H9 (cell line): Measurements from ENCODE around the gene AIG1. TPM values are rescaled to one million over a fixed set of nuclear protein-coding genes. Genes with fewer than 3 reads are reported as not detected.

Source experiments
- DNase-seq: peaks from one replicate; pipeline ENCODE4 v3.0.0-alpha.2; 2017
- H2AFZ ChIP-seq: one replicate; pipeline ENCODE4 v1.6.1; 2013; ENCODE audit warnings: mild to moderate bottlenecking, low read length, control low read depth, moderate library complexity
- H2AK5ac ChIP-seq: 2 replicates; pipeline ENCODE4 v1.6.1; 2013; ENCODE audit warnings: low read length, control low read depth, mixed read lengths; ENCODE audit not compliant: insufficient read length
- H2BK120ac ChIP-seq: one replicate; pipeline ENCODE4 v1.6.1; 2013; ENCODE audit warnings: low read depth, mild to moderate bottlenecking, low read length, control low read depth, inconsistent platforms; ENCODE audit not compliant: poor library complexity, severe bottlenecking
- H2BK12ac ChIP-seq: 2 replicates; pipeline ENCODE4 v1.6.1; 2013; ENCODE audit warnings: low read length, control low read depth, mixed read lengths, low read depth; ENCODE audit not compliant: insufficient read length
- H2BK15ac ChIP-seq: 2 replicates; pipeline ENCODE4 v1.6.1; 2013; ENCODE audit warnings: low read depth, low read length, control low read depth
- H2BK20ac ChIP-seq: one replicate; pipeline ENCODE4 v1.6.1; 2013; ENCODE audit warnings: low read depth, mild to moderate bottlenecking, low read length, control low read depth, inconsistent platforms; ENCODE audit not compliant: poor library complexity, severe bottlenecking
- H2BK5ac ChIP-seq: 2 replicates; pipeline ENCODE4 v1.6.1; 2013; ENCODE audit warnings: low read length, control low read depth, mixed read lengths; ENCODE audit not compliant: insufficient read length
- H3K14ac ChIP-seq: 2 replicates; pipeline ENCODE4 v1.6.1; 2013; ENCODE audit warnings: low read length, control low read depth; ENCODE audit not compliant: insufficient read depth
- H3K18ac ChIP-seq: 2 replicates; pipeline ENCODE4 v1.6.1; 2013; ENCODE audit warnings: low read depth, mild to moderate bottlenecking, mixed read lengths, low read length, control low read depth; ENCODE audit not compliant: insufficient read length
- H3K23ac ChIP-seq: 2 replicates; pipeline ENCODE4 v1.6.1; 2013; ENCODE audit warnings: low read length, control low read depth, mixed read lengths, low read depth; ENCODE audit not compliant: insufficient read length
- H3K23me2 ChIP-seq: 2 replicates; pipeline ENCODE4 v1.6.1; 2013; ENCODE audit warnings: low read depth, mild to moderate bottlenecking, mixed read lengths, low read length, control low read depth; ENCODE audit not compliant: insufficient read length, poor library complexity, severe bottlenecking
- H3K27ac ChIP-seq: 2 replicates; pipeline ENCODE4 v1.5.1; 2013; ENCODE audit warnings: low read length, control low read depth, mixed read lengths, low read depth; ENCODE audit not compliant: insufficient read length
- H3K27me3 ChIP-seq: 2 replicates; pipeline ENCODE4 v1.6.1; 2013; ENCODE audit warnings: low read length, control low read depth, inconsistent platforms; ENCODE audit not compliant: insufficient read depth
- H3K4ac ChIP-seq: 2 replicates; pipeline ENCODE4 v1.6.1; 2013; ENCODE audit warnings: low read depth, mild to moderate bottlenecking, control low read depth, inconsistent platforms, low read length, moderate library complexity
- H3K4me1 ChIP-seq: 2 replicates; pipeline ENCODE4 v1.6.1; 2013; ENCODE audit warnings: low read length, control low read depth, inconsistent platforms; ENCODE audit not compliant: insufficient read depth
- H3K4me2 ChIP-seq: 2 replicates; pipeline ENCODE4 v1.6.1; 2013; ENCODE audit warnings: low read length, control low read depth, mixed read lengths; ENCODE audit not compliant: insufficient read length, insufficient read depth
- H3K56ac ChIP-seq: 2 replicates; pipeline ENCODE4 v1.6.1; 2013; ENCODE audit warnings: low read depth, mild to moderate bottlenecking, mixed read lengths, low read length, control low read depth; ENCODE audit not compliant: insufficient read length
- H3K79me1 ChIP-seq: 2 replicates; pipeline ENCODE4 v1.6.1; 2013; ENCODE audit warnings: low read depth, mild to moderate bottlenecking, moderate library complexity, low read length, control low read depth, inconsistent platforms; ENCODE audit not compliant: insufficient read depth, poor library complexity, severe bottlenecking
- H3K79me2 ChIP-seq: 2 replicates; pipeline ENCODE4 v1.6.1; 2013; ENCODE audit warnings: low read length, control low read depth, inconsistent platforms; ENCODE audit not compliant: insufficient read depth
- H3K9ac ChIP-seq: 2 replicates; pipeline ENCODE4 v1.6.1; 2013; ENCODE audit warnings: low read length, control low read depth, mixed read lengths; ENCODE audit not compliant: insufficient read length; ENCODE audit errors: extremely low read depth
- H3K9me3 ChIP-seq: one replicate; pipeline ENCODE4 v1.6.1; 2013; ENCODE audit warnings: low read depth, low read length, inconsistent platforms; ENCODE audit not compliant: control insufficient read depth
- H3T11ph ChIP-seq: one replicate; pipeline ENCODE4 v1.6.1; 2013; ENCODE audit warnings: mild to moderate bottlenecking, low read length, control low read depth, inconsistent platforms
- H4K20me1 ChIP-seq: one replicate; pipeline ENCODE4 v1.6.1; 2013; ENCODE audit not compliant: control insufficient read depth, insufficient read length, insufficient read depth
- H4K5ac ChIP-seq: 2 replicates; pipeline ENCODE4 v1.6.1; 2013; ENCODE audit warnings: low read depth, mild to moderate bottlenecking, mixed read lengths, low read length, control low read depth; ENCODE audit not compliant: insufficient read length
- H4K8ac ChIP-seq: replicated peaks from 2 replicates; pipeline ENCODE4 v1.6.1; 2013; ENCODE audit warnings: low read length, control low read depth, mixed read lengths, low read depth; ENCODE audit not compliant: insufficient read length
- H4K91ac ChIP-seq: 2 replicates; pipeline ENCODE4 v1.6.1; 2013; ENCODE audit warnings: low read depth, mild to moderate bottlenecking, moderate library complexity, mixed read lengths, low read length, control low read depth; ENCODE audit not compliant: insufficient read length
- H3K27ac Mint-ChIP-seq, 3 experiments: 2 replicates in 2 of 3; 3 replicates in 1 of 3; pipeline ENCODE4 v1.8.0; 2020 to 2021; ENCODE audit warnings: mixed read lengths in 3 of 3, mild to moderate bottlenecking in 1 of 3, moderate library complexity in 1 of 3
- H3K27me3 Mint-ChIP-seq: 2 replicates; pipeline ENCODE4 v1.8.0; 2021; ENCODE audit warnings: low read depth, mild to moderate bottlenecking, moderate library complexity, mixed read lengths
- H3K36me3 Mint-ChIP-seq, 3 experiments: 2 replicates in 2 of 3; 3 replicates in 1 of 3; pipeline ENCODE4 v1.8.0; 2020 to 2021; ENCODE audit warnings: low read depth in 3 of 3, mixed read lengths in 3 of 3; ENCODE audit not compliant: insufficient read depth in 1 of 3
- H3K4me1 Mint-ChIP-seq, 2 experiments: 2 replicates each; pipeline ENCODE4 v1.8.0; 2020; ENCODE audit warnings: mixed read lengths in 2 of 2
- H3K4me3 Mint-ChIP-seq, 2 experiments: 2 replicates in 1 of 2; 3 replicates in 1 of 2; pipeline ENCODE4 v1.8.0; 2020 to 2021; ENCODE audit warnings: mild to moderate bottlenecking in 2 of 2, mixed read lengths in 2 of 2, moderate library complexity in 1 of 2
- H3K9me3 Mint-ChIP-seq, 2 experiments: 2 replicates in 1 of 2; 3 replicates in 1 of 2; pipeline ENCODE4 v1.8.0; 2020; ENCODE audit warnings: mild to moderate bottlenecking in 2 of 2, mixed read lengths in 2 of 2, moderate library complexity in 1 of 2
- WGBS: extraction: QIAGEN DNeasy Blood & Tissue Kit; methylation state at CpG from one replicate; pipeline ENCODE4 v1.1.7; 2013; ENCODE audit warnings: missing lambda C conversion rate, low lambda C conversion rate, mixed read lengths; ENCODE audit not compliant: insufficient read length; ENCODE audit errors: extremely low coverage; 5-methylcytosine and 5-hydroxymethylcytosine counted together
- total RNA-seq: library from RNA; stranded (reverse); gene quantifications from 2 replicates; pipeline ENCODE4 v1.2.1, GENCODE V29; 2021
- TF ChIP-seq, protein P1 (sequence below): fragments of 200-600 bp; sonication (generic); conservative IDR thresholded peaks from 3 replicates; pipeline ENCODE4 v1.8.0; 2021; ENCODE audit warnings: antibody characterized with exemption, mild to moderate bottlenecking

Gene AIG1
- total RNA-seq, 1 experiment from 2014 or later, result 44.6 TPM

DNA sequence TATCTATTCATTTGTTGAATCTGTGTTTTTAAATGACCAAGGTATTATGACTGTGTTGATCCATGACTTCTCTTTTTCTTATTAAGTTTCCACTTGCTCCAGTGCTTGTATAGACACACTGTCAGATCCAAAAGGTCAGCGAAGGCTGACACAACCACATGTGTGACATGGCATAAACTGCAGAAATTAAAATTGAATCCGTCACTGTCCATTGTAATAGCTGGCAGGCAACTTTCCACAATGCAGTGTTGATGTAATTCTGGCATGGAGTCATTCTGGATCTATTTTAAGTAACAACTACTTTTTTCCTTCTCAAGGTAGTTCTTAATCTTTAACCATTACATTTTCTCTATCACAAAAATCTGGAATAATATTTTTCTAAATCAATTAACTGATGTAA is 145.3 kb downstream of the AIG1 start:
- no peak overlapping the region for H2BK15ac ChIP-seq
- Mint-ChIP-seq H3K36me3 (peaks cover 18 to 35% (median 31%) of the 10 kb centered on the region in 3 experiments), H3K9me3 (peaks cover 4 to 16% of the 10 kb centered on the region in 2 experiments; a peak in 2 of 5 replicates)

More for the DNA sequence above, 145.3 kb downstream of the AIG1 start:
- H4K20me1 ChIP-seq, result no peaks in the 10 kb centered on the region
- H2BK12ac ChIP-seq, result no peak overlapping the region
- no peak overlapping the region for H3K4ac ChIP-seq
- no peak overlapping the region for H2AFZ ChIP-seq
- H2BK20ac ChIP-seq, result no peak overlapping the region
- no peaks in the 10 kb centered on the region for H3K27me3 ChIP-seq
- H4K5ac ChIP-seq, result no peak overlapping the region
- no peak overlapping the region for H2AK5ac ChIP-seq
- no peak overlapping the region for H3K14ac ChIP-seq
- no peak overlapping the region for H3K27ac Mint-ChIP-seq
- no CpG with 5 or more reads among the region's 2 CpGs for whole genome bisulfite sequencing
- H3K56ac ChIP-seq, result no peak overlapping the region
- H3K9me3 ChIP-seq, result no peaks in the 10 kb centered on the region
- H3K9ac ChIP-seq, result no peak overlapping the region
- no peaks in the 10 kb centered on the region for H3K79me2 ChIP-seq
- no peaks in the 10 kb centered on the region for H3K27me3 Mint-ChIP-seq
- H2BK120ac ChIP-seq, result no peak overlapping the region
- H4K91ac ChIP-seq, result no peak overlapping the region
- H3K4me2 ChIP-seq, result no peak overlapping the region
- H3K4me1 ChIP-seq, result no peaks in the 10 kb centered on the region
- H4K8ac ChIP-seq, result no peak overlapping the region
- no peak overlapping the region for H2BK5ac ChIP-seq
- no peak overlapping the region for H3K27ac ChIP-seq
- H3K23me2 ChIP-seq, result no peaks in the 10 kb centered on the region
- no peak for DNase-seq
- H3K18ac ChIP-seq, result no peak overlapping the region
- H3T11ph ChIP-seq, result no peak overlapping the region
- H3K4me1 Mint-ChIP-seq, result peaks cover 10 to 14% of the 10 kb centered on the region in 2 experiments; a peak in 3 of 4 replicates
- no peak overlapping the region for H3K4me3 Mint-ChIP-seq
- no peak overlapping the region for H3K23ac ChIP-seq
- peaks cover 2% of the 10 kb centered on the region for H3K79me1 ChIP-seq
- TF ChIP-seq, protein P1, sequence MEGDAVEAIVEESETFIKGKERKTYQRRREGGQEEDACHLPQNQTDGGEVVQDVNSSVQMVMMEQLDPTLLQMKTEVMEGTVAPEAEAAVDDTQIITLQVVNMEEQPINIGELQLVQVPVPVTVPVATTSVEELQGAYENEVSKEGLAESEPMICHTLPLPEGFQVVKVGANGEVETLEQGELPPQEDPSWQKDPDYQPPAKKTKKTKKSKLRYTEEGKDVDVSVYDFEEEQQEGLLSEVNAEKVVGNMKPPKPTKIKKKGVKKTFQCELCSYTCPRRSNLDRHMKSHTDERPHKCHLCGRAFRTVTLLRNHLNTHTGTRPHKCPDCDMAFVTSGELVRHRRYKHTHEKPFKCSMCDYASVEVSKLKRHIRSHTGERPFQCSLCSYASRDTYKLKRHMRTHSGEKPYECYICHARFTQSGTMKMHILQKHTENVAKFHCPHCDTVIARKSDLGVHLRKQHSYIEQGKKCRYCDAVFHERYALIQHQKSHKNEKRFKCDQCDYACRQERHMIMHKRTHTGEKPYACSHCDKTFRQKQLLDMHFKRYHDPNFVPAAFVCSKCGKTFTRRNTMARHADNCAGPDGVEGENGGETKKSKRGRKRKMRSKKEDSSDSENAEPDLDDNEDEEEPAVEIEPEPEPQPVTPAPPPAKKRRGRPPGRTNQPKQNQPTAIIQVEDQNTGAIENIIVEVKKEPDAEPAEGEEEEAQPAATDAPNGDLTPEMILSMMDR, result no peak
